K562 (cell line): ENCODE measurements around the gene LINC00632.

ENCODE experiments used
- CTCF ChIP-seq, 3 experiments: IDR thresholded peaks in 2 of 3; conservative IDR thresholded peaks in 1 of 3; 2 replicates each; pipeline ENCODE4 v1.5.1; 2011 to 2012; ENCODE audit warnings: low read length in 3 of 3, mild to moderate bottlenecking in 3 of 3, control low read depth in 2 of 3, improper control_type of control experiment in 1 of 3, inconsistent platforms in 1 of 3, low read depth in 1 of 3, mixed read lengths in 1 of 3, moderate library complexity in 1 of 3; ENCODE audit not compliant: insufficient read depth in 2 of 3
- FOXP1 ChIP-seq: sonication (generic); formaldehyde crosslinking; IDR thresholded peaks from 2 replicates; pipeline ENCODE4 v1.8.0; 2022; ENCODE audit warnings: mild to moderate bottlenecking, missing genetic modification reagents
- IRF2 ChIP-seq: sonication (generic); formaldehyde crosslinking; IDR thresholded peaks from 2 replicates; pipeline ENCODE4 v1.8.1; 2022; ENCODE audit warnings: mild to moderate bottlenecking, missing genetic modification reagents
- TEAD4 ChIP-seq, 2 experiments: sonication (generic) in 1 of 2; formaldehyde crosslinking in 1 of 2; IDR thresholded peaks; 2 replicates each; pipeline versions ENCODE4 v1.6.1 to v1.8.0; 2012 to 2022; ENCODE audit warnings: borderline replicate concordance in 1 of 2, inconsistent platforms in 1 of 2, low read length in 1 of 2, mild to moderate bottlenecking in 1 of 2, missing genetic modification reagents in 1 of 2
- ZNF124 ChIP-seq: sonication (generic); formaldehyde crosslinking; IDR thresholded peaks from 2 replicates; pipeline ENCODE4 v1.8.1; 2022; ENCODE audit warnings: missing genetic modification reagents
- ZNF79 ChIP-seq: fragments of 250-450 bp; sonication (Bioruptor Pico); IDR thresholded peaks from 2 replicates; pipeline ENCODE4 v1.4.0; 2020; ENCODE audit warnings: low read depth, mild to moderate bottlenecking, moderate library complexity
- TF ChIP-seq, protein P1 (sequence below): fragments of 450-650 bp; IDR thresholded peaks from 2 replicates; pipeline ENCODE4 v1.6.1; 2018; ENCODE audit not compliant: partially characterized antibody

DNA sequence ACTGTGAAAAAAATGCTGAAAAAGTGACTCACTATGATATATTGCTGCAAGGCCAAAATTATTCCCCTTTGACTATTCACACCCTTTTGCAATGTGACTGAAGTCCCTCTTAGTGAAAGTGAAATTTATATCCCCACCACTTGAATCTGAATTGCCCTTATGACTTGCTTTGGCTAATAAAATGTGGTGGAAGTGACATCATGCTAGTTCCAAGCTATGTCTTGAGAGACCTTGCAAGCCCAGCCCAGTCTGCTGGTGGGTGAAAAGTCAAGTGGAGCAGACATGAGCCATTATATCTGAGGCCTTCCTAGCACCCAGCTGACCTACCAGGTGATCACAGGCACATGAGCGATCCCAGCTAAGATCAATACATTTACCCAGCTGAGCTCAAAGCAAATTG is 94.7 kb downstream of the LINC00632 start:
- TF ChIP-seq TEAD4 (IDR thresholded peaks at IDR 0.05; ENCODE audit: low read length): no peak
- no peak for TF ChIP-seq TEAD4 (CRISPR knock-in tag; IDR thresholded peaks at IDR 0.05; ENCODE audit: borderline replicate concordance)
- TF ChIP-seq ZNF79: no peak
- TF ChIP-seq ZNF124 (CRISPR knock-in tag): no peak
- no peak for TF ChIP-seq CTCF (IDR thresholded peaks at IDR 0.05 in 2 of 3, conservative IDR thresholded peaks at IDR 0.05 in 1 of 3; ENCODE audit: insufficient read depth in 2 of 3, low read depth in 1 of 3, low read length in 3 of 3)
- TF ChIP-seq, protein P1, sequence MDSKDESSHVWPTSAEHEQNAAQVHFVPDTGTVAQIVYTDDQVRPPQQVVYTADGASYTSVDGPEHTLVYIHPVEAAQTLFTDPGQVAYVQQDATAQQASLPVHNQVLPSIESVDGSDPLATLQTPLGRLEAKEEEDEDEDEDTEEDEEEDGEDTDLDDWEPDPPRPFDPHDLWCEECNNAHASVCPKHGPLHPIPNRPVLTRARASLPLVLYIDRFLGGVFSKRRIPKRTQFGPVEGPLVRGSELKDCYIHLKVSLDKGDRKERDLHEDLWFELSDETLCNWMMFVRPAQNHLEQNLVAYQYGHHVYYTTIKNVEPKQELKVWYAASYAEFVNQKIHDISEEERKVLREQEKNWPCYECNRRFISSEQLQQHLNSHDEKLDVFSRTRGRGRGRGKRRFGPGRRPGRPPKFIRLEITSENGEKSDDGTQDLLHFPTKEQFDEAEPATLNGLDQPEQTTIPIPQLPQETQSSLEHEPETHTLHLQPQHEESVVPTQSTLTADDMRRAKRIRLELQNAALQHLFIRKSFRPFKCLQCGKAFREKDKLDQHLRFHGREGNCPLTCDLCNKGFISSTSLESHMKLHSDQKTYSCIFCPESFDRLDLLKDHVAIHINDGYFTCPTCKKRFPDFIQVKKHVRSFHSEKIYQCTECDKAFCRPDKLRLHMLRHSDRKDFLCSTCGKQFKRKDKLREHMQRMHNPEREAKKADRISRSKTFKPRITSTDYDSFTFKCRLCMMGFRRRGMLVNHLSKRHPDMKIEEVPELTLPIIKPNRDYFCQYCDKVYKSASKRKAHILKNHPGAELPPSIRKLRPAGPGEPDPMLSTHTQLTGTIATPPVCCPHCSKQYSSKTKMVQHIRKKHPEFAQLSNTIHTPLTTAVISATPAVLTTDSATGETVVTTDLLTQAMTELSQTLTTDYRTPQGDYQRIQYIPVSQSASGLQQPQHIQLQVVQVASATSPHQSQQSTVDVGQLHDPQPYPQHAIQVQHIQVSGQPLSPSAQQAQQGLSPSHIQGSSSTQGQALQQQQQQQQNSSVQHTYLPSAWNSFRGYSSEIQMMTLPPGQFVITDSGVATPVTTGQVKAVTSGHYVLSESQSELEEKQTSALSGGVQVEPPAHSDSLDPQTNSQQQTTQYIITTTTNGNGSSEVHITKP: no peak
- TF ChIP-seq IRF2 (CRISPR knock-in tag): no peak
- no peak for TF ChIP-seq FOXP1
